NCI-H524 treated with DMSO at 0.1 percent for 48 hours (cell line): ENCODE measurements around the gene KCNQ5.
"Not testable (repeated sequence)": the region's sequence is repeated elsewhere in the genome, so short reads cannot be mapped to it uniquely, and the experiment has no call there.

Experiments used
- DNase-seq: peaks from one replicate; lab custom pipeline; 2025; lab: John Stamatoyannopoulos, UW

Gene KCNQ5

DNA sequence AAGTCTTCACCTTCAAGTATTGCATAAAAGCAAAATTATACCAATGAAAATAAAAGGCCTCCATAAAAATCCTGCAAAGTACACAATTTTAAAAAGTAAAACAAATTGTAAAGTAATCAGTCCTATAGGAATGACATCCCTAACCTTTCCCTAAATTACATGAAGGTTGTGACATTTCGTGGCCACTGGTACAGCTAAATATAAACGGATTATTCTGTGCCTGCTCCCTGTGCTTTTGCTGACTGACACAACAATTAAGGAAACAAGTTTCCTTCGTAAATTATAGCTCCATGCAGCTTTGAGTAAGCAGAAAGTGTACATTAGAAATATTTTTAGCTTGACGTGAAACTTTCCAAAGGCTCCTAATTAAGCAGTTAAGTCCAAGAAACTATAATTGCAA is 222.8 kb downstream of the KCNQ5 start:
- DNase-seq = no peak

DNA sequence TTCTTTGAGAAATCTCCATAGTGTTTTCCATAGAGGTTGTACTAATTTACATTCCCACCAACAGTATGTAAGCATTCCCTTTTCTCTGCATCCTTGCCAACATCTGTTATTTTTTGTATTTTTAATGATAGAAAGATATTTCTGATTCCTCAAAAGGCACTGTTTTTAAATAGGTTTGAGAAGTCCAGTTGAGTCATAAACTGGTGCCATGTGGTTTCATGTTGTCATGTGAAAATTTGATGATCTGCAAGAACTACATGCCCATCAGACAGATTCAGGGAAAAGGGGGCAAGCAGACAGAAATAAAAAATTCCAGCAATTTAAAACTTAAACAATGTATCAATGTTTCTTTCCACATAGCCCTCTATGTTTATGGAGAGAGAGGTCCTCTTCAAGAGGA is 227.5 kb downstream of the KCNQ5 start:
- DNase-seq = no peak

DNA sequence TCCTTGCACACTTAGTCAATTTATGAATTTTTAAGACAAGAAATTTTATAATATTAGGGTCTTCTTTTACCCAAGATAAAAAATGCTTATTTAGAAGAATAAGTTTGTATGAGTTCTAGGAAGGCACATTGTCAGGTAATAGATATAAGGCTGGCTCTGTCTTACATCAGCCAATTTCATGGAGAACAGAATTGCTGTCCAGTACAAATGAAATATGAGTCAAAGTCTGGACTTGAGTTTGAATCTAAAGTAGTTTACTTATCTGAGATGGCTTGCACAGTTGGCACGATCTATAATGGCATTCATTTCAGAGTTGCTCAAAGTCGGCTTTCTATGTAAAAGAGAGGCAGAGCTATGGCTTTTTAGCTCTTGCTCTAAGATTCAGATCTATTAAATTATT is 228.2 kb downstream of the KCNQ5 start:
- no peak for DNase-seq

DNA sequence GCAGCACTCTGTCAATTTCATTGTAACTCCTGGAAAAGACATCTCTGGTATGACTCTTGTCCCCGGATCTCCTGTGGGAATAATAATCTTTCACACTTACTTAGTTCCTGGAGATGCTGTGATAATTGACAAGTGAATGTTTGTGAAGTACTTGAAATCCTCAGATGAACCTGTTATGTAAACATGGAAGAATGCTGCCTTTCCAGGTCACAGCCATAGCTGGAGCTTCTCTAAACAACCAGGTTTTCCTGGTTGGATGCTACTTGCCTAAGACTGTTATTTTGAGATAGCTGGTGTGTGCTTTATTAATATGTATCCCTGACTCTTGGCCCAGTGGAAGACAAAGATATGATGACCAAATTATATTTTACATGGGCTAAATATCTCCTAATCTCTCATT is 228.6 kb downstream of the KCNQ5 start:
- no peak for DNase-seq

DNA sequence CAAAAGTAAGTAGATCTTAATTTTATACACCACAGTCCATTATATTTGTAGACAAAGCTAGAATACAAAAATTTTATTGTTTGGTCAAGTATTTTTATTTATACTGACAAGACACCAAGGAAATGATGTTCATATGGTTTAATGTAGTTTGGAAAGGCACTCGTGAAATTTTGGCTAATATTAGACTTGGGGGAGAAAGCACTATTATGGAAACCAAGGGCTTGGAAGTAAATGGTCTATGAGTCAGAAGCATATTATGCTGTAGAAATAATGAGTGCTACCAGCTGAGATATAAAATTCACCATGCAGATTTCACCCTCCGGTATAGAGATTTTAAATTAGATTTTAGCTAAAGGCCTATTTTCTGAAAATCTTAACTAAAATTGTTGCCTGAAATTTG is 233.6 kb downstream of the KCNQ5 start:
- DNase-seq = no peak

DNA sequence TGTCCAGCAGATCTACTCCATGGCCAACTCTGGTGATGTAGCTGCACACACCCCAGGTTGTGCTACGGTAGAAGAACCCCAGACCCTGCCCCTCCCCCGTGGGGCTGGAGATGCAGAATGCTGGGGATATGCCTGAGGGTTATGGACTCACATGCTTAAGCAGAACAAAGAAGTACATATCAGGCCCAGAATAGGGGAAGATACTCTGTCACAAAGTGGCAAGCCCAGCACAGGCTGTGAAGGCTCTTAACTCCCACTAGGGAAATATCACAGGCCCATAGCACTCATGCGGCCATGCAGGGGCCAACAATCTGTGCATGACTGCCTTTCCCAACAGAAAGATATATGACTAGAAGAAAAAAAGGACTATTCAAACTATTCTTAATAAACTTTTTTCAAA is 234.9 kb downstream of the KCNQ5 start:
- DNase-seq = no peak

DNA sequence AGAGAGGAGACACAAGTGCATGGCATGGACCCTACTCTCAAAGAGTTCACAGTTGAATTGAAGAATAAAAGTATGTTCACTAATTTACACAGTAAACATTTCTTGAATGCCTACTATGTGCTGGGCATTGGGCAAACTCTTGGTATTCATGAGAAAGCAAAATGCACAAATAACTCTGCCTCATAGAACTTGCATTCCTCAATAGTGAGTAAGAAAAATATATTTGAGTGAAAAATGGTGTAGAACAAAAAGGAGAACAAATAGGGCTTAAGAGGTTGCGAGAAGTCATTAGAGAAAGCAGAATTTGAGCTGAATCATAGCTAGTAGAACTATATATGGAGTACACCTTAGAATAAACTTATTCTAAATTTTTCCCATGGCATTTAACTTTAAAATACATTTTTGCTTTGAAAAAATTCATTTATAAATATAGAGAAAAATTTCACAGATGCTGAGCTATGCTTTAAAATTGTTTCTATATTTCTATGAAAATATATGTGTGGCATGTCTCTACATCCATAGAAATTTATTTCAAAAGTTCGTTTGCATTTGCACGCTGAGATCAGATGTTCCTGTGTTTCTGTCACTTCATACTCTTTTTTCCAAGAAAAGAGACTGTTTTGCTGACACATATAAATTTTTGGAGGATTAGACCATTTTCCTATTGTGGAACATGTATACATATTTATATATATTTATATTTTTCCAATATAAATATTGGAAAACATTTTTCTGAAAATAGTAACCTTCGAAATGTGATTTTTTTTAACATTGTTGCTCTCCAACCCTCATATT is 236.1 kb downstream of the KCNQ5 start:
- DNase-seq = no peak

DNA sequence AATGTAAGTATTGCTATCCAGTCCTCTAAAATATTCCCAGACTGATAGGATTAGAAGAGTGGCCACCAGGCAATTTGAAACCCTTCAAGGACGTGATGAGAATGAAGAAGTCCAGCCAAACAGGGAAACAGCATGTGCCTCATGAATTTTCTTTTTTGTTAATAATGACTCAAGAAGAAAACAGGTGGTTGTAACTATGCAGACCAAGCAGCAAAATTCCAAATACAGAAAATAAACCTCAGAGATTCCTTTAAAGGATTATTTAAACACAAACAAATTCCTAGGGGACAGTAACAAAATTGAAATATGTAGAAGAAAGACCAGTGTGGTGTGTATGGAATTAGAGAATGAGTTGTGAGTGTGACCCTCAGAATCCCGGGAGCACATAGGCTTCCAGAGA is 239.2 kb downstream of the KCNQ5 start:
- no peak for DNase-seq

DNA sequence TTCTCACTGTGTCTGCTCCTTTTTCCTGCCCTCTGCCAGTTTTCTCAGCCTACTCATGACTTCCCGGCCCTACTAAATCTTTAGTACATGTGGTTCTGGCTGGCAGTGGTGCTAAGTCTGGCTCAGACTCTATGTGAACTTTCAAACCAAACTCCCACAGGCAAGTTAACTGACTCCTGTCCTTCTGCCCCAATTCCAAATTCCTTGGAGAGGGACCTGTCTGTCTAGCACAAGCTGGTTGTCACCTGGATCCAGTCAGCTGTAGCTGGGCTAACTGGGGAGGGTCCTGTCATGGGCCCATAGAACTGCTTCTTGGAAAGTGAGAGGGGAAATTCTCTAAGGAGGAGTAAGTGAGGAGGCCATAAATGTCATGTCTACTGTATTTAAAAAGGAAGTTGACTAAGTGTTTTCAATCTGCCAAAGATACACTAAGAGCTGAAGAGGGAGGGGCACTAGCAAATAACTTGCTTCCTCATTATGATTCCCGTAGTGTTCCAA is 240.1 kb downstream of the KCNQ5 start:
- no peak for DNase-seq

DNA sequence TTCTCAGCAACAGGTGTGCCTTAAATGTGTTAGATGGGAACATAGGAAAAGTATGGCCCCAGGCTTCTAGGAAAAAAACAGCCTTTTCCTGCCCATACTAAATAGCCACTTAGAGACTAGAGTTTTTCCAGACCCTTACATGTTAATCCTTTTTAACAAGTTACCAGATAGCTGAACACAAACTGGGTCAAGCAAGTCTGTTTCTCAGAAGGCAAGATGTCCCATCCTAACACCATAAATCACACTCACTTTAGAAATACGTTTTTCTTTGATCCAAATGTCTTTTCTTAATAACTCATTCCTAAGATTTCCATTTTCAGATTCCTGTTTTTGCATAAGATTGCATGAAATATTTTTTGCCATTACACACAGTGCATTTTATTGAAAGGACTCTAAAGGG is 241.3 kb downstream of the KCNQ5 start:
- DNase-seq = no peak

DNA sequence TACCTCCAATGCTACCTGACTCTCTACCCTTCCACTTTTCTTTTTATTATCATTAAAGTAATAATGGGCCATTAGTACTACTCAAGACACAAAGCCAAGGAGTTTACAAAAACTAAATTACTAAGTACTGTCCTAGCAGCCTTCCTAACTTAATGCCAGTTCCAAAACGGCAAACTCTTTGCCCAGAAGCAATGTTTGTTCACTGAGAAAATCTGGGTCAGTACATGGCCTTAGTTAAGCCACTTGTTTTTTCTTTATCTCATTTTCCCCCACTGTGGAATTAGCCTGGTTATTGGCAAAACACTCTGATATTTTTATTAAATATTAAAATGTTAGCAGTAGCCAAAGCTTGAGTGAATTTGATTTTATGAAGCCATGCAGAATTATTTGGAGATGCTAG is 242.4 kb downstream of the KCNQ5 start:
- DNase-seq = no peak

DNA sequence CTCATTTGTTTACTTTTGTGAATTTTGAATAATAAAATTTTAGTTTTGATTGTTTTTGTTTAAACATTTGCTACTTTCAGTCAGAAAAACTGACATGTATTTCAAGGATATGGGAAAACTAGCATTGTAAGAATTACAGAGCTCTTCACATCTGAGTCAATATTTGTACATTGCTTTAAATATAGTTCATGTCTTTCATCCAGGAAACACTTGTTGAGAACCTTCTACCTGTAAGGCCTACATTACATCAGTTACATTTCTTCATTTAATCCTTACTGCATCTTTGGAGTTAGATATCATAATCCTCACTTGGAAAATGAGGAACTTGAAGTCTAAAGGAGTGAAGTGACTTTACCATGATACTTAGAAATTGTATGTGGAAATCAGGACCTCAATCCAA is 242.9 kb downstream of the KCNQ5 start:
- DNase-seq = no peak

DNA sequence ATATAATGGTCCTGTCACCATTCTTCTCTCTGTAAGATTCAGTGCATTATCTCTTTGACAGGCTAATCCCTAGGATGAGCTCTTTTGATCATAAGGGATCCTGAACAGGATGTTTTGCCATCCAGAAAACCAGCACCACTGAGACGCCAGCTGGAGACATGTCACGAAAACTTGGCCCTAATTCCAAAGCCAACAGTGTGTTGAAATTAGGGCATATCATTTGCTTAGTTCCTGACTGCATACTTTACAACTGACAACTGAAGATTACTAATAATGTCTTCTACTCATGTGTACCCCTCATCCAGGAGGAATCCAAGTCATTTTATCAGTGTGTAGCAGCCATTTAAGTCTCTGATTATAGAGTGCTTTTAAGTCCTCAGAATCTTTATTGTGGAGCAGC is 243.6 kb downstream of the KCNQ5 start:
- DNase-seq = no peak

DNA sequence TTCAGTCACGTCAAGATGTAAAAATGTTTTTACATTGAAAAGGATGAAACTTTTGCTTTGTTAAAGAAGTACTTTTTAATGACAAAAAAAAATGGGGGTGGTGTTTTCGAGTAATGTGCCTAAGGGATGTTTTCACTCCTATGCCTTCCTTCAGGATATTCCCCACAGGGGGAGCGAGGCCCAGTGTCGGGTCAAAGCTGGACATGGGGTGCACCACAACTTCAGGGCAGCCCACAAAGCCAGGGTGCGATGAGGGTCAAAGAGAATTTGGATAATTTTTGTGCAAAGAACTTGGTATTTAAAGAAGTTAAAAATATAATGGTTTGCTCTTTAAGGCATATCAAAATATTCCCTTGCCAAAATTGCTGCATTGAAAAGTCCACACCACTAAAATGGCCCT is 247.8 kb downstream of the KCNQ5 start:
- no peak for DNase-seq

DNA sequence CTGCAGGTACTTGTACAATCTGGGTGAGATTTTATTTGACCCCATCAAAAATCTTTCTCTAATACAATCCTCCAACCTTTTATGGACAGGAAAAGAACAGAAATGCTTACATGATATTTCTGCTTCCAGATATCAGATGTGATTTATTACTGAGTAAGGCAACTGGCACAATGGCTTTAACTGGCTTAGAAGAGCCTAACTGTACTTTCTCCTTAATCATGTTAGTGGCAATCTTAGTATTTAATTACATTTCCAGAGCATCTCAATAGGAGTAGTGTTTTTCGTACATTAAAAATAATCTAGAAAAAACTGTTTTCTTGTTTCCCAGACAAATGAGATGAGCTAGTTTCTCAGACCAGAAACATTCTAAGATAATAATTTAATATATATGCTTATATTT is 251.6 kb downstream of the KCNQ5 start:
- no peak for DNase-seq

DNA sequence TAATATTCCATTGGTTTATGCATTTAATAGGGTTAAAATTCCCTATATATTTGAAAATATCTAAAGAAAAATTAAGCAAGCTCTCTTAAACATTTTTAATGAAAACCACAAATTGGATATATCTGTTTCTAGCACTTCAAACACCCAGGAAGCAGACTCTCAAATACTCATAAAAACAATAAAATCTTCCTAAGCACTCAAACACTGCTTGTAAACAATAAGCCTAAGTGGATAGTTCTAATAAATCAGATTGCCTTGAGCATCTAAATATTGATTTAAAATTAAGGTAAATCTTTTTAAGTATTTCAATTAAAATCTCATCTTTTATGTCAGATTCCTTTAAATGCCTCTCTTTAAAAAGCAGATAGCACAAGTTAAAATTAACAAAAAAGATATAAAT is 254.4 kb downstream of the KCNQ5 start:
- DNase-seq = no peak

DNA sequence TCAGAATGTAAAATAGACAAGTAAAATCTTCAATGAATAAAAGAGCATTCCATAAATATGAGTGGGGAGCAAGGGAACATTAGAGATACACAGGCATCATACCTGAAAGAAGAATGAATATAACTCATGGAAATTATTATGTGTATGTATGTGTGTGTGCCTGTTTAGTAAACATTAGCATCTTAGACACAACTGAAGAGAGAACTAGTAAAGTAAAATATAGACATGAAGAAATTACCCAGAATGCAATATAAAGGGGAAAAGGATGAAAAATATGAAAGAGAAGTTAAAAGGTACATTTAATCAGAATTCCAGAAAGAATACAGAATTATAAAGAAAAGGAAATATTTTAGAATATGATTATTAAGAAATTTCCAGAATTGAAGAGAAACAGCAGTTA is 264.3 kb downstream of the KCNQ5 start:
- no peak for DNase-seq

DNA sequence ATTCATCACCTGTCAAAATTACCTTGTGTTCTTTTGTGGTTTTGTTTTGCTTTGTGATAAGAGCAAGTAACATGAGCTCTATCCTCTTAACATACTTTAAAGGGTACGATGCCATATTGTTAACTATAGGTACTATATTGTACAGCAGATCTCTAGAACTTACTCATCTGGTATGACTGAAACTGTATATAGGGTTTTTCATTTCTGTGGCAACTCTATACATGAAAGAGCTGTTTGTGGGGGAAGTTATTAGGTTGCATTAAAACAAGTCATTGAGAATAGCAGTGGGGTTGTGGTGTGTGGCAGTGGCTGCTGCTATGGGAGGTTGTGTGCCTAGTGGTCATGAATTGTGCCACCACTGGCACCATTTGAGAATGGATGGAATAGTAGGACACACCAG is 268.4 kb downstream of the KCNQ5 start:
- DNase-seq = no peak

DNA sequence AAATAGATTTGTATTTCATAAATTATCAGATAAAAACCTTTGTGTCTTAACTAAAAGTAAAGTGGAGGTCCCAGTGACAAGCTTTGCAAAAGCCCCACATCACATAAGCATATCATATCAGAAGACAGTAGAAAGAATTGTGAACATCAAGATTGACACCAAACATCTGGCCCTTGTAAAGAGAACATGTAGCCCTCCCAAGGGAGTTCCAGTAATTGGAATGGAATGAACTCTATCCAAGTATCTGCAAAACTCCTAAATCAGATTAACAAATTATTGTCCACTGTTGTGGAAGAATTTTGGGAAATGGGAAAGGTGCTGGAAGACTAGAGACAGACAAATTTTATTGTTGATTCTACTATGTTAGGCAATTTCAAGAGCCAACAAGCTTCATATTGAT is 268.8 kb downstream of the KCNQ5 start:
- no peak for DNase-seq

DNA sequence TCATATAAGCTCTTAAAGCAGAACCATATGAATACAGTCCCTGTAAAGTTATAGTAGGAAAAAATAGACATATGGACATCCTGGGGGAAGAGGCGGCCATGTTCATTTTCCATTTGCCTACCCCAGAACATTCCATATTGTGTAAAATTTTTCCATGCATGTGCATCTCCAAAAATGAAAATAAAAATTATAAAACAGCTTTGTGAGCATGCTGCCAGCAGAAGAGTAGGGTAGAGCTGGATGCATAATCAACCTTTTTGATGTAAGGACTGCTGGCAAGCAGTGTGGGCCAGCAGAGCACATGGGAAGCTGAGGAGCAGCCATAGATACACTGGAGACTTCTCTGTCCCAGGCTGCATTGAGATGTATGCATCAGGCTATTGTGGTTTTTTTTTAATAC is 271.0 kb downstream of the KCNQ5 start:
- DNase-seq = no peak

DNA sequence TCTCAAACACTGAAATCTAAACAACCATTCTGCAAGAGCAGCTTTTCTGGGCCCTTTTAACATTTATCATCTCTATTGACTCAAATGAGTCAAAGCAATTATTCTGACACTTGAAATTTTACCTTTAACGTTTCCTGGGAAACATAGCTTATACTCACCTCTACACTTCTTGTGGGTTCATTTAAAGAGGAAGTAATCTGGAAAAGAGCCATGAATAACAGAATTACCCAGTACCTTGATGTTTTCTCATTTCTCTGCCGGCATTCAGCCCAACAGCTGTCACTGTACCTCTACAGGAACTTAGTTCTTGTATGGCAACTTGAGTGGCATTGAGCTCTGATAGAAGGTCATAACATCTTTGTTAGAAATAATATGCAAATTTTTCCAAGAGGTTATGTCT is 272.2 kb downstream of the KCNQ5 start:
- no peak for DNase-seq

DNA sequence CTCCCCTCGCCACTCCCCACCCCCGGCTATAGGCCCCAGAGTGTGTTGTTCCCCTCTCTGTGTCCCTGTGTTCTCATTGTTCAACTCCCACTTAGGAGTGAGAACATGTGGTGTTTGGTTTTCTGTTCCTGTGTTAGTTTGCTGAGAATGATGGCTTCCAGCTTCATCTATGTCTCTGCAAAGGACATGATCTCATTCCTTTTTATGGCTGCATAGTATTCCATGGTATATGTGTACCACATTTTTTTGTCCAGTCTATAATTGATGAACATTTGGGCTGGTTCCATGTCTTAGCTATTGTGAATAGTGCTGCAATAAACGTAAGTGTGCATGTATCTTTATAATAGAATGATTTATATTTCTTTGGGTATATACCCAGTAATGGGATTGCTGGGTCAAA is 276.4 kb downstream of the KCNQ5 start:
- not testable (repeated sequence) for DNase-seq

DNA sequence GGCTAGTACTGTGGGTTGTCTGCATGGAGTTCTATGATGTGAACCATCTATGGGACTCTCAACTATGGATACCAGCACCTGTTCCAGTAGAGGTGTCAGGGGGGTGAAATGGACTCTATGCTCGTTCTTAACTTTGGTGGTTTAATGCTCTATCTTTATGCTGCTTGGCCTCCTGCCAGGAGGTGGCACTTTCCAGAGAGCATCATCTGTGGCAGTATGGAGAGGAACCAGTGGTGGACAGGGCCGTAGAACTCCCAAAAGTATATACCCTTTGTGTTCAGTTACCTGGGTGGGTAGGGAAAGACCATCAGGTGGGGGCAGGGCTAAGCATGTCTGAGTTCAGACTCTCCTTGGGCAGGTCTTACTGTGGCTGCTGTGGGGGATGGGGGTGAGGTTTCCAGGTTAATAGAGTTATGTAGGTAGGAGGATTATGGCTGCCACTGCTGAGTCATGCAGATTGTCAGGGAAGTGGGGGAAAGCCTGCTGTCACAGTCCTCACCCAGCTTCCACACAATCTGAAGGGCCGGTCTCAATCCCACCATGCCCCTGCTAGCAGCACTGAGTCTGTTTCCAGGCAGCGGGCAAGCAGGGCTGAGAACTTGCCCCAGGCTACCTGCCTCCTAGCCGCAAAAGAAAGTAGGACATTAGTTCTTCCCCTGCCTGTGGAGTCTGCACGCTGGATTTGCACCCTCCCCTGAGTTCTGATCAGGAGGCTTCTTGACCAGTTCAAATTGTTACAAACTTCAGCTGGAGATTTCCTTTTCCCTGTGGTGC is 284.0 kb downstream of the KCNQ5 start:
- DNase-seq = no peak
